Measurements from ENCODE around the gene FHIP1A. TPM values are rescaled to one million over a fixed set of nuclear protein-coding genes. Genes with fewer than 3 reads are reported as not detected.

Gene FHIP1A
- total and polyA plus RNA-seq, 2 of the 8 experiments (the other 6 are each of a cell fraction or from before 2014, with no cell fraction given): 17.9 to 75.2 TPM

- Histone ChIP-seq H2AK5ac (ENCODE audit: low read depth, low read length) (no peak overlapping the region), H2BK12ac (ENCODE audit: low read depth, low read length) (no peak overlapping the region), H3K56ac (replicated peaks; ENCODE audit: insufficient read length, low read depth, low read length) (no peak overlapping the region), H3K9me3 (ENCODE audit: insufficient read depth in 2 of 2, low read depth in 1 of 2, low read length in 1 of 2) (no peaks in the 10 kb centered on the region), H3K4me2 (ENCODE audit: insufficient read depth in 1 of 2, low read depth in 2 of 2, low read length in 2 of 2) (no peak overlapping the region), H2BK15ac (ENCODE audit: low read length) (no peak overlapping the region), H4K20me1 (replicated peaks in 1 of 2; ENCODE audit: control insufficient read depth in 1 of 2, insufficient read depth in 2 of 2, low read length in 2 of 2) (peaks cover 0 to 1% of the 10 kb centered on the region in 2 experiments), H3K14ac (ENCODE audit: insufficient read length) (no peak overlapping the region), H2AFZ (ENCODE audit: low read length) (no peak overlapping the region), H4K8ac (ENCODE audit: extremely low read depth, insufficient read depth, low read length) (no peak overlapping the region), H3K27ac (ENCODE audit: low read depth, low read length) (no peak overlapping the region), H3K23me2 (ENCODE audit: low read depth, low read length) (no peaks in the 10 kb centered on the region), H3K4me1 (replicated peaks in 1 of 4; ENCODE audit: control insufficient read depth in 3 of 4, insufficient read depth in 4 of 4, low read length in 3 of 4) (peaks cover 0 to 3% (median 2%) of the 10 kb centered on the region in 4 experiments; a peak in 4 of 7 replicates), H3K23ac (ENCODE audit: insufficient read length) (no peak overlapping the region), H4K91ac (replicated peaks; ENCODE audit: insufficient read length, low read length) (no peak overlapping the region), H3K27me3 (replicated peaks in 1 of 4; ENCODE audit: control insufficient read depth in 3 of 4, extremely low read depth in 1 of 4, insufficient read depth in 3 of 4, low read length in 3 of 4) (no peaks in the 10 kb centered on the region), H4K5ac (ENCODE audit: insufficient read length, low read depth, low read length) (no peak overlapping the region), H3K4ac (replicated peaks; ENCODE audit: insufficient read length, low read depth, low read length) (no peak overlapping the region), H2BK5ac (ENCODE audit: low read depth, low read length) (no peak overlapping the region), H3K79me2 (ENCODE audit: control insufficient read depth in 1 of 2, insufficient read depth in 2 of 2, low read length in 2 of 2) (peaks cover 0 to 89% of the 10 kb centered on the region in 2 experiments; a peak in 3 of 4 replicates), H3K9ac (replicated peaks in 1 of 4; ENCODE audit: extremely low read depth in 1 of 4, low read depth in 3 of 4, low read length in 3 of 4) (no peak overlapping the region), H3K36me3 (ENCODE audit: control insufficient read depth in 2 of 4, insufficient read depth in 4 of 4, low read length in 3 of 4) (no peaks in the 10 kb centered on the region), H3K18ac (ENCODE audit: extremely low read depth, low read length) (no peak overlapping the region), H3K4me3 (ENCODE audit: extremely low read depth in 1 of 4, insufficient read depth in 2 of 4, low read depth in 3 of 4, low read length in 4 of 4) (no peak overlapping the region), H3K79me1 (ENCODE audit: low read depth, low read length) (peaks cover 10% of the 10 kb centered on the region; the same call in 1 of the 2 replicates), H2BK120ac (replicated peaks; ENCODE audit: low read depth, low read length) (no peak overlapping the region), H2BK20ac (ENCODE audit: low read length) (no peak overlapping the region)
- POLR2A ChIA-PET (ENCODE audit: partially characterized antibody): no interaction called here
- DNase-seq (ENCODE audit: low read depth in 1 of 2, low spot score in 2 of 2) (no peak), FAIRE-seq (no peak)
- TF ChIP-seq USF2 (IDR thresholded peaks at IDR 0.05; ENCODE audit: low read length): no peak
- TF ChIP-seq RXRA (IDR thresholded peaks at IDR 0.05; ENCODE audit: insufficient read depth, low read depth, low read length): no peak
- TF ChIP-seq TCF12 (IDR thresholded peaks at IDR 0.05; ENCODE audit: low read depth, low read length): no peak
- TF ChIP-seq CBX5 (IDR thresholded peaks at IDR 0.05; ENCODE audit: low read depth, low read length): no peak
- no peak for TF ChIP-seq CEBPB (IDR thresholded peaks at IDR 0.05; ENCODE audit: low read depth, low read length)
- no peak for TF ChIP-seq CTCF (IDR thresholded peaks at IDR 0.05; ENCODE audit: control extremely low read depth in 1 of 3, insufficient read depth in 1 of 3, low read depth in 1 of 3, low read length in 3 of 3)
- TF ChIP-seq SUZ12 (IDR thresholded peaks at IDR 0.05; ENCODE audit: low read length): no peak
- TF ChIP-seq CHD1 (IDR thresholded peaks at IDR 0.05; ENCODE audit: low read depth, low read length): no peak
- no peak for TF ChIP-seq GTF2F1 (IDR thresholded peaks at IDR 0.05; ENCODE audit: borderline replicate concordance, low read depth, low read length)
- CTCF ChIA-PET (ENCODE audit: partially characterized antibody): no interaction called here
Observed at GRCh38 chr4:151420250-151420807, 11.4 kb downstream of the FHIP1A start.

All from H1 (cell line).